ENCODE results near the gene FBXW4.
"Not testable (repeated sequence)": the region's sequence is repeated elsewhere in the genome, so short reads cannot be mapped to it uniquely, and the experiment has no call there.

Gene FBXW4

DNA sequence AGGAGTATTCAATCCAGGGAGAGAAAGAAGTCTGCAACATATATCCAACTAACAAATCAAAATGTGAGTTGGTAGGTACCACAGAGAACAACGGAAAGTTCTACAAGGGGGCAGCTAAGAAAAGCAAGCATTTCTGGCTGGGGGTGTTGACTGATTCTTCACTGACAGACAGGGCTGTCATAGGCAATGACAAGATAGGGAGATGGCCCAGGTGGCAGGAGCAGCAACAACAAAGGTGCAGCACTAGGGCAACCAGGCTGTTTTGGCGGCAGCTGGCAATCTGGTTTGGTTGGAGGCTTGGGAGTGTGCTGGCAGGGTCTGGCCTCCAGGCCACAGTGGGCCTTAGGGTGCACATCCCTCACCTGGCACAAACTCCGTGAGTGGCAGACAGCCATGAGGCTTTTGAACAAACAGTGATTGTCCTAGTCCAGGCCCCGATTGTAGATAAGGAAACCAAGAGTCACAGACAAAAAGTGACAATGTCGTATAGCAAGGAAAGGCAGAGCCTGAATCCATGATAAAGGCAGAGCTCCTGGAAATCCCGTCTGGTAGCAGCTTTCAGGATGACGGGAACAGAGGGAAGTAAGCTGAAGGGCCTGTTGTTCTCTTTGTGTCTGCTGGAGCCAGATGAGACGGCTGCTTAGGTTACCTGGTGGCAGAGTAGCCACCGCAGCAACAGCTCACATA is 78.4 kb downstream of the FBXW4 start:
- DNase-seq, result no peak

DNA sequence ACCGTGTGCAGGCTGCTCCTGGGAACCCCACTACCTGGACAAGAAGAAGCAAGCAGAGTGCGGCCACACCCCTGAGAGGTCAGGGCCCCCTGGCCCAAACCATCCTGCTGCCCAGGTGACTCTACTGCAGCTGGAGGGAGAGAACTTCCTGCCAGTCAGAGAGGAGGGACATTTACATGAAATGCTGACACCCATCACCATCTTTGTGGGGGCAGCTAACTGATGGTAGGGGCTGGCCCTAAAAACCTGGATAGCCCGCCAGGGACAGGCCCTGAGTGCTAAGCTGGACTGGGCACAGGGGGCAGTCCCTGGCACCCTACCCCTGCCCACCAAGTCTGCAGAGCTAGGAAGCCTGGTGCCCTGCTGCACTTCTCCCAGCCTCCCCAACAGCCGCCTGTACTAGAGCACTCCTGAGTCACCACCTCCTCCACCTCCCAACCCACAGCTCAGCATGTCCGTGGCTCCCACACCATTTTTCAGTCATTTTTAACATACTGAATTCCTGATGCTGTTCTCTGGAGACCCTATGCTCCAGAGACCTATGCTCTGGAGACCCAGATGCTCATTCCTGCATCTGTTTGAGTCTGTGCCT is 79.3 kb downstream of the FBXW4 start:
- no peak for DNase-seq

- no peak for DNase-seq
Measured at GRCh38 chr10:101614663-101615524, 80.1 kb downstream of the FBXW4 start.

DNA sequence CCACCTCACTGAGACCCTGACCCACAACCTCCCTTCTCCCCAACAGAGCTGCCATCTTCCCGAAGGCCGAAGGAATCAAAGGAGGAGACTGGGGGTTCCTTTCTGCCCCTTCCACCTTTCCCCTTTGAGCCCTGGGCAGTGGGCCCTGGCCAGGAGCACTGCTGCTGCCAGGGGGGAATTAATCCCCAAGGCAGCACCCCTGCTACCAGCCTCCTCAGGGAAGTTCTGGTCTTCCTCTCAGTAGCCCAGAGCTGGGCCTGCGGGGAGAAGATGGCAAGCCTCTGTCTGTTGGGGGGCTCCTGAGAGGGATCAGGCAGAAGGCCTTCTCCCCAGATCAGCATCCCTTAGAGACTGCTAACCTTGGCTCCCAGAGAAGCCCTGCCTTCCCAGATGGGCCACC is 81.3 kb downstream of the FBXW4 start:
- DNase-seq, result no peak

DNA sequence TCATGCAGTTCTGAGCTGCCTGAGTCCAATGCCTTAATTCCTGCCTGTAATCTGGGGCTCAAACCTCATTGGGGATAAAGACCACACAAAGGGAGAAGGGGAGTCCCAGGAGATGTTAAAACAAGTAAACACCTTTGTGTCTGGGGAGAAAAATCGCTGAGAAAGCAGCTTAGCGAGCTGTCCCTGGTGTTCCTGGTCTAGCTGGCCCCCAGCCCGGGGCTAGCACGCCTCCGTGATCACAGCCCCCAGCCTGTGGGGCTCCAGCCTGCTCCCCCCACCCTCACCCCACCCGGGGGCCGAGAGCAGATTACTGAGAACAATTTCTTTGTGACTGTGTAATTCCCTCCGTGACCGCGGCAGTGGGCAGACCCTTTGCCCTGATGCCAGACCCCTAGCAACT is 82.1 kb downstream of the FBXW4 start:
- no peak for DNase-seq

DNA sequence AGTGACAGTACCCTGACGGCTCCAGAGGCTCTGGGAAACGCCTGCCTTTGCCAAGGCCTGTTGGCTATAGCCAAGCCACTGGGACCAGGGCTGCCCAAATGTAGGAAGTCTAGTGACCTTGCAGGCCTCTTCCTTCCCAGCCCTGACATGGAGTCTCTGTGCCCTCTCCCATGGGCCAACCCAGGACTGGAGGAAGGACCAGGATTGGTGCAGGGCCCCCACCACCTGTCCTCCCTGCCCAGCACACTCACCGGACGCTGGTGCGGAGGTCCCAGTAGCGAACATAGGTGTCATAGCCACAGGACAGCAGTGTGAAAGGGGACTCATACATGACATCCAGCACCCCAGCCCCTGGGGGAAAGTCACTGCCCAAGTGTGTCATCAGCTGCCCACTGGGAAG is 82.9 kb downstream of the FBXW4 start:
- DNase-seq, result no peak

DNA sequence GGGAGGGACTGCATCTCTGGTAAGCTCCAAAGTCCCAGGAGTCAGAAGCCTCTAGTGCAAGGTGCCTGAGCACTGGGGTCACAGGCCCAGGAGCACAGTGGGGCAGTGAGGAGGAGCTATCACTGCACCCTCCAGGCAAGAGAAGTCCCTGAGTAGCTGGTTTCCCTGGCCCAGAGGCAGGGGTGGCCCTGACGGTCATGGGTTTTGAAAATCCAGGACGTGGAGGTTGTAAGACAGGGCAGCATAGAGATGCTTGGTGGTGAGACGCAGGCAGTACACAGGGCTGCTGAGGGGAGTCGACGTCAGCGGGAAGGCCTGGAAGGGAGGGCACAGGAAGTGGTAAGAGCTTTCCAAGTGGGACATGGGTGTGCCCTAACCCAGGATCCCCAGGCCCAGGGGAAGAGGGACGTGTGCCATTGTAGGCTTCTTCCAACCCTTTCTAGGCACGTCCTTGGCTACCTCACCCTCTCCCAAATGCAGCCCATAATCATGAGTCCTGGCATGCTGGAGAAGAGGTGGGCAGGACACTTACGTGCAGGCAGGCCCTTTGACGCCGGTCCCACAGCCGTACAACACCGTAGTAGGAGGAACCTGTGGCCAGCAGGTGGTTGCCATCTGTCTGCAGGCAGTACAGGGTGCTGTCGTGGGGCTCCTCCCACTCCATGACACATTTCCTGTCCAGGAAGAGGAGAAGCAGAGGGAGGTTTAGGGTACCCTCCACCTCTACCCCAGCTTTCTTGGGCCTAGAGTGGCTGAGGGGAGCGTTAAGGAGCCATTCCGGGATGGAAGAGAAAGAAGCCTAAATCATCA is 83.7 kb downstream of the FBXW4 start:
- DNase-seq, result no peak

- no peak for DNase-seq
Measured at GRCh38 chr10:101609481-101609880, 85.5 kb downstream of the FBXW4 start.

GRCh38 chr10:101607124-101607523 is 87.8 kb downstream of the FBXW4 start:
- no peak for DNase-seq

GRCh38 chr10:101602761-101603398 is 92.1 kb downstream of the FBXW4 start:
- peak; percentile 56 for DNase-seq

DNA sequence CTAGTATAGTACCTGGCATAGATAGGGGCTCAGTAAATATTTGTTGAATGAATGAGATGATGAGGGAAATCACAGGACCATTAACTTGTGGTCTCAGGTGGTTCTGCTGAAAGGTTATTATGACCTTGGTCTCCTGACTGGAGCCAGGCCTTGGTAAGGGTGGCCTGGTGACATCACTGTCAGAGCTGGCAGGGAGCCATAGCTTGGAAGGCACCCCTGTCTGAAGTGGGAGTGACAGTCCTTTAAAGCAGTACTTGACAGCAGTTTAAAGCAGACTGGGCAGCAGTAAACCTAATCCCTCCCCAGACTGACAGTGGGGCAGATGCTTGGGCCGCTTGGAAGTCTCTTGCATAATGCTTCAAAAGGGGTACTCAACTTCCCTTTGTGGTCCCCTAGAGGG is 93.4 kb downstream of the FBXW4 start:
- DNase-seq, result no peak

DNA sequence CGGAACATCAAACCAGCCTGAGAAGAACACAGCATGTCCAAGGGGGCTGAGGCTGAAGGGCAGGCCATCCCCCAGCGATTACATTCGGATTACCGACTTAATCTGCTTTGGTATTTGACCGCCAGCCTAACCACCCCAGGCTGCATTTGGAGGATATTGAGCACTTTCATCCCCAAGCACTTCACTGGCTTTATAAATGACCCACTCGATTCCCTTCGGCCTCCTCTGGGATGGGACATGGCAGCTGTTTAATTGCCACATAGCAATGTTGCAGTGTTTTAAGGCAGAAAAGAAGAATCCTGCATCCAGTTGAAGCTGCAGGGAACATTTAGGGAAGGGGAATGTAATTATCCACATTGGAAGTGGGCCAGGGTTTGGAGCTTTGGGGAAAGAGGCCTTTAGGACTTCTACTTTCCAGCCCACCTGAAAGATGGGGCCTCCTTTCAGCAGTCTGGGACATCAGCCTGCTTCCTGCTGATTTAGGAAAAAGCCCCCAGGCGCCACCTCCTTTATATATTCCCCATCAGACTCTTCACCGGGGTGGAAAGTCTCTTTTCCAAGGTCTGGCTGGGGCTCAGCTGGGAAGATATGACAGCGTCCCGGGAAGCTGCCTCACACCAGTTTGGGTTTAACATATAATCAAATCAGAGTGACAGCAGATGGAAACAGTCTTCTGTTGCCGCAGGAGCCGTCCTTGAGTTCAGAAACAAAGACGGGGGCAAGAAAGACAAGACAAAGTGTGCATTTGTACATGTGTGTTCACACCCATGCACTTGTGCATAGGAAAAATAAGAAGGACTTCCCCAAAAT is 97.7 kb downstream of the FBXW4 start:
- no peak for DNase-seq

GRCh38 chr10:101595591-101596433 is 99.2 kb downstream of the FBXW4 start:
- no peak for DNase-seq

DNA sequence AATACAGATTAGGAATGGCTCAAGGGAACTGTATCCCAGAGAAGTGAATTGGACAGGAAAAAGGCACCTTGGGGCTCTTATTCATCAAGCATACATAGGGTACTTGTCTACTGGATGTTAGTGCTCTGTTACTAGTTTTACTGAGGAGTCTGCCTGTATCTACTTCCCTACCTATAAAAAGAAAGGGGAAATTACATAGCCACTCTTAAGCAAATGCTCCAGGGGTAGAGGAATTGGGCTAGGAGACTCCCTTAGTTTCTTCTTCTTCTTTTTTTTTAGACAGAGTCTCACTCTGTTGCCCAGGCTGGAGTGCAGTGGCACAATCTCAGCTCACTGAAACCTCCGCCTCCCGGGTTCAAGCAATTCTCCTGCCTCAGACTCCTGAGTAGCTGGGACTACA is 101.6 kb downstream of the FBXW4 start:
- not testable (repeated sequence) for DNase-seq

DNA sequence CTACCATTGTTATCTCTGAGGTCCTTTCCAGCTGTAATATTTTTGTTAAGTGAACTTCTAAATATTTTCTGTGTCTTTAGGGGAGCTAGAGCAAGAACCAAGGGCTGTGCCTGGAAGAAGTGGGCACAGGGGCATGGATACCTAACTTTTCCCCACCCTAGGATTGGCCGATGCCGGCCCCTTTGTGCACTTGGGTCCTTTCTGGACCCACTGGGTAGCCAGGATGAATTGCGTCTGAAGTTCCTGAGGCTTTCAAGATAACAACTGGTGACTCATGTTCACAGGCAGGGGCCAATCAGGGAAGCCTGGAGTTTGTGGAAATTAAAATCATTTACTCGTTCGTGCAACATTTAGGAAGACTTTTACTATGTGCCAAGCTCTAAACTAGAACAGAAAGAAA is 106.1 kb downstream of the FBXW4 start:
- DNase-seq, result no peak

- peak; percentile 97 for DNase-seq
Measured at GRCh38 chr10:101587725-101588653, 107.0 kb downstream of the FBXW4 start, which contains the start of the genes DPCD and POLL. DPCD (plus strand) TSS chr10:101588321; CDS start chr10:101588337, 16 bp downstream. POLL (minus strand) TSS chr10:101588257; CDS start chr10:101587360, 897 bp downstream.

GRCh38 chr10:101585841-101586240 is 109.1 kb downstream of the FBXW4 start:
- DNase-seq, result no peak

- no peak for DNase-seq
Measured at GRCh38 chr10:101580486-101581399, 114.2 kb downstream of the FBXW4 start.

Data from left hindlimb (tissue), 1 donor.